ENCODE measurements around the gene BAD. TPM values are rescaled to one million over a fixed set of nuclear protein-coding genes. Genes with fewer than 3 reads are reported as not detected.

Gene BAD
- total RNA-seq, 3 donors from 2014 or later (not counting 1 experiment from before 2014, with no cell fraction given), result 30.6 to 35.8 (median 31.6) TPM

DNA sequence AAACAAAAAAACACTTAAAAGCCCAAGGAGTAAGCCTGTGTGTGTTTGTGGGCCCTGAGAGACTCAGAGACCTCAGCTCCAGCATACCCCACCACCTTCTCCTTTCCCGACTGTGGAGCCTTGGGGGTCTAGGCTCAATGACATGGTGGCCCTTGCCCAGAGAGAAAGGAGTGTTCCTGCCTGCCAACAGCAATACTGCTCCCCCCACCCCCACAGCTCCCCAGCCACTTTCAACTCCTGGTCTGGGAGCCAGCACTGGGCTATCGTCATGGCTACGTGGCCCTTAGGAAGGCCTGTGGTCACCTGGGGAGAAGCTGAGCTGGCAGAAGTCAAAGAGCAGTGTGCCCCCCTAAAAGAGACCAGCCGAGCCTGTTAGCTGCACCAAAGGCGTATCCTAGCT is 40.4 kb downstream of the BAD start:
- Mint-ChIP-seq H3K4me1 (peaks cover 21 to 63% of the 10 kb centered on the region in 2 donors), H3K27ac (peak overlapping the region; percentile 7 to 38), H3K27me3 (ENCODE audit: low read depth in 2 of 2) (no peaks in the 10 kb centered on the region), H3K36me3 (no peaks in the 10 kb centered on the region), H3K4me3 (peak overlapping the region; percentile 35), H3K9me3 (no peaks in the 10 kb centered on the region)
- no peak for DNase-seq
- Histone ChIP-seq H3K4me1 (ENCODE audit: control insufficient read depth, insufficient read depth, low read length) (peaks cover 65% of the 10 kb centered on the region), H3K27ac (ENCODE audit: low read length) (no peak overlapping the region), H3K9me3 (ENCODE audit: control insufficient read depth, insufficient read depth, low read length) (no peaks in the 10 kb centered on the region), H3K36me3 (ENCODE audit: control insufficient read depth, insufficient read depth, low read length) (peaks cover 10% of the 10 kb centered on the region), H3K4me3 (ENCODE audit: low read length) (no peak overlapping the region), H3K27me3 (ENCODE audit: control insufficient read depth, insufficient read depth, low read length) (no peaks in the 10 kb centered on the region)
- WGBS (ENCODE audit: insufficient coverage), result 80% methylated on average over 5 of the region's 5 CpGs
- TF ChIP-seq, protein P1, sequence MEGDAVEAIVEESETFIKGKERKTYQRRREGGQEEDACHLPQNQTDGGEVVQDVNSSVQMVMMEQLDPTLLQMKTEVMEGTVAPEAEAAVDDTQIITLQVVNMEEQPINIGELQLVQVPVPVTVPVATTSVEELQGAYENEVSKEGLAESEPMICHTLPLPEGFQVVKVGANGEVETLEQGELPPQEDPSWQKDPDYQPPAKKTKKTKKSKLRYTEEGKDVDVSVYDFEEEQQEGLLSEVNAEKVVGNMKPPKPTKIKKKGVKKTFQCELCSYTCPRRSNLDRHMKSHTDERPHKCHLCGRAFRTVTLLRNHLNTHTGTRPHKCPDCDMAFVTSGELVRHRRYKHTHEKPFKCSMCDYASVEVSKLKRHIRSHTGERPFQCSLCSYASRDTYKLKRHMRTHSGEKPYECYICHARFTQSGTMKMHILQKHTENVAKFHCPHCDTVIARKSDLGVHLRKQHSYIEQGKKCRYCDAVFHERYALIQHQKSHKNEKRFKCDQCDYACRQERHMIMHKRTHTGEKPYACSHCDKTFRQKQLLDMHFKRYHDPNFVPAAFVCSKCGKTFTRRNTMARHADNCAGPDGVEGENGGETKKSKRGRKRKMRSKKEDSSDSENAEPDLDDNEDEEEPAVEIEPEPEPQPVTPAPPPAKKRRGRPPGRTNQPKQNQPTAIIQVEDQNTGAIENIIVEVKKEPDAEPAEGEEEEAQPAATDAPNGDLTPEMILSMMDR (IDR thresholded peaks at IDR 0.05), result no peak
- ATAC-seq, result no peak
- intact Hi-C loops (cut with micrococcal nuclease), result no loop called here

DNA sequence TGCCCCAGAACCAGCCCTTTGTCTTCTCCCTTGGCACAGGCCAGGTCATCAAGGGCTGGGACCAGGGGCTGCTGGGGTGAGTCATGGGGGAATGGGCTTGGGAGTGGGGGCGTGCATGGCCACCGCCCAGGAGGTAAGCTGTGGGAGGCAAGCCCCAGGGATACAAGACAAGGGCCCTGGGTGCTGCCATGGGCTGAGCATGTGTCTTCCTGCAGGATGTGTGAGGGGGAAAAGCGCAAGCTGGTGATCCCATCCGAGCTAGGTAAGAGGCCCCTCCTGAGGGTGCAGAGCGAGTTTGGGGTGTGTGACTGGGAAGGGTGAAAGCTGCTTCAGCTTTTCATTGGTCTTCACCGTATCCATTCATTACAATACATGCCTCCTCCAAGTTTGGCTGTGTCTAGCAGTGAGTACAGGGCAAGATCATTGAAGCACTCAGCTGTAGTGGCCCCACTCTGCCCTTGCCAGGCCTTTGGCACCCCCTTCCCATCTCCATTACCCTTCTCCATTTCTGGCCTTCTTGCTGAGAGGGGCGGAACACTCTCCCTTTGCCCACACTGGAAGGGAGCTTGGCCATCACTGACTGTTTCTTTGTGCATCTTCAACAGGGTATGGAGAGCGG is 41.1 kb downstream of the BAD start:
- Histone ChIP-seq H3K9me3 (ENCODE audit: control insufficient read depth, insufficient read depth, low read length) (no peaks in the 10 kb centered on the region), H3K27ac (ENCODE audit: low read length) (no peak overlapping the region), H3K36me3 (ENCODE audit: control insufficient read depth, insufficient read depth, low read length) (peaks cover 10% of the 10 kb centered on the region), H3K4me1 (ENCODE audit: control insufficient read depth, insufficient read depth, low read length) (peaks cover 71% of the 10 kb centered on the region), H3K27me3 (ENCODE audit: control insufficient read depth, insufficient read depth, low read length) (no peaks in the 10 kb centered on the region), H3K4me3 (ENCODE audit: low read length) (no peak overlapping the region)
- peak overlapping the region in 1 of 2 donors; percentile 38 for H3K27ac Mint-ChIP-seq
- H3K4me3 Mint-ChIP-seq, result peak overlapping the region; percentile 25
- 94% methylated on average over 7 of the region's 8 CpGs for WGBS (ENCODE audit: insufficient coverage)
- intact Hi-C loops (cut with micrococcal nuclease), result no loop called here
- ATAC-seq, result no peak
- H3K9me3 Mint-ChIP-seq, result no peaks in the 10 kb centered on the region
- H3K36me3 Mint-ChIP-seq, result no peaks in the 10 kb centered on the region
- TF ChIP-seq, protein P1 (IDR thresholded peaks at IDR 0.05), result no peak
- no peak for DNase-seq
- H3K4me1 Mint-ChIP-seq, result peaks cover 21 to 59% of the 10 kb centered on the region in 2 donors
- no peaks in the 10 kb centered on the region for H3K27me3 Mint-ChIP-seq (ENCODE audit: low read depth in 2 of 2)

DNA sequence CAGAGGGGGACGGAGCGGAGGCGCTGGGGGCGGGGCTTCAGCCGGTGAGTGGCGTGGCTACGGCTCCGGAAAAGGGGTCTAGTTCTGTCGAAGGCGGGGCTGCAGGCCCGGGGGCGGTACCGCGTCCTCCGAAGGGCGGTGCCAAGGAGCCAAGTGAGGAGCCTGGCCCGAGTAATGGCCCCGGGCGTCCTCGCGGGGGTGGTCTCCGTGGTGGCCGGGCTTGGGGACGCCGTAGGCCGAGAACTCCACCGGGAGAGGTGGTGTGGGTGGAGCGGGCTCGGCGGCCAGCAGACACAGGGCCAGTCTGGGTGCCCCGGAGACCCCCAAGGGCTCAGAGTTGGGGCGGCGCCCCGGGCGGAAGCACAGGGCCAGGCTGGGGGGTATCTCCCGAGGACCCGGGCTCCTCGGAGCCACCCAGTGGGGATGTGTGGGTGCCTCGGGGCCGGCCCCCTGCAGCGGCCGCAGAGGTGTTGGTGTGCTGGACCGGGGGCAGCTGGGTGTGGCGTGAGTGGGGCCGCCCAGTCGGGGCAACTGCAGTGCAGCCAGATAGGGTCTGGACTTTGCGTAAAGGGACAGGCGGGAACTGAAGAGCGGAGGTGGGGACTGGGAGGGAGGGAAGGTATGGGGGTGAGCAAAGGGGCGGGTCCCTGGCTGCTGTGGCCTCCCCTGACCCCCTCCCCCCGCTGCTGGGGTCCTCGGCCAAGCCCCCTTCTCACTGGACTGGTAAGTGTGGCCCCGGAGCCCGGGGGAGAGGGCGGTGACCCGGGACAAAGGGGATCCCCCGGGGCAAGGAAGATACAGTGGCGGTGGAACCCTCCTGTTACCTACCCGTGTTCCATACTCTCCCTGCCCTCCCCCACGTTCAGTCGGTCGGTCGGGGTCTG is 42.7 kb downstream of the BAD start:
- ATAC-seq (no peak), DNase-seq (peak; percentile 100)
- intact Hi-C loops (cut with micrococcal nuclease), result loop anchor here (1.0 to 2.0 kb wide), 5 partner anchors 11 to 64 kb away; partner anchors contain the start of genes DNAJC4, ESRRA and GPR137
- Histone ChIP-seq H3K4me3 (ENCODE audit: low read length) (peak overlapping the region; percentile 79), H3K9me3 (ENCODE audit: control insufficient read depth, insufficient read depth, low read length) (no peaks in the 10 kb centered on the region), H3K27me3 (ENCODE audit: control insufficient read depth, insufficient read depth, low read length) (no peaks in the 10 kb centered on the region), H3K27ac (ENCODE audit: low read length) (peak overlapping the region; percentile 98), H3K36me3 (ENCODE audit: control insufficient read depth, insufficient read depth, low read length) (peaks cover 13% of the 10 kb centered on the region), H3K4me1 (ENCODE audit: control insufficient read depth, insufficient read depth, low read length) (peaks cover 69% of the 10 kb centered on the region)
- Mint-ChIP-seq H3K4me1 (peaks cover 8 to 50% of the 10 kb centered on the region in 2 donors), H3K27me3 (ENCODE audit: low read depth in 2 of 2) (no peaks in the 10 kb centered on the region), H3K27ac (peak overlapping the region; percentile 98 to 99), H3K9me3 (no peaks in the 10 kb centered on the region), H3K4me3 (peak overlapping the region; percentile 96), H3K36me3 (no peaks in the 10 kb centered on the region)
- under 1% methylated on average over 63 of the region's 63 CpGs for WGBS (ENCODE audit: insufficient coverage)
- TF ChIP-seq, protein P1 (IDR thresholded peaks at IDR 0.05), result no peak

Measured in natural killer cell (primary cell).